ENCODE measurements around the gene PLPP3. TPM values are rescaled to one million over a fixed set of nuclear protein-coding genes. Genes with fewer than 3 reads are reported as not detected.

The PLPP3 gene
- total RNA-seq, 4 donors from 2014 or later, result 33.6 to 113 (median 67.1) TPM

GRCh38 chr1:56532350-56532683 is 47.0 kb downstream of the PLPP3 start:
- DNase-seq (ENCODE audit: low spot score in 2 of 2), result no peak
- WGBS, 2 donors, result 39 to 59% methylated on average over 1 of the region's 1 CpG
- H3K4me3 ChIP-seq (ENCODE audit: low read depth, poor library complexity, severe bottlenecking), result no peak overlapping the region
- TF ChIP-seq CTCF (IDR thresholded peaks at IDR 0.05) (no peak), POLR2A (IDR thresholded peaks at IDR 0.05) (no peak)
- intact Hi-C loops (cut with DNase I; ENCODE audit: low total_unique reads), result no loop called here

GRCh38 chr1:56531624-56532349 is 47.6 kb downstream of the PLPP3 start:
- intact Hi-C loops (cut with DNase I; ENCODE audit: low total_unique reads), result no loop called here
- WGBS, 2 donors, result 77 to 81% methylated on average over 6 of the region's 6 CpGs
- DNase-seq (ENCODE audit: low spot score in 2 of 2), result no peak
- H3K4me3 ChIP-seq (ENCODE audit: low read depth, poor library complexity, severe bottlenecking), result no peak overlapping the region
- TF ChIP-seq POLR2A (IDR thresholded peaks at IDR 0.05), result no peak
- TF ChIP-seq CTCF (IDR thresholded peaks at IDR 0.05), result no peak

- no peak for DNase-seq (ENCODE audit: low spot score in 2 of 2)
- intact Hi-C loops (cut with DNase I; ENCODE audit: low total_unique reads), result no loop called here
- no peak overlapping the region for H3K4me3 ChIP-seq (ENCODE audit: low read depth, poor library complexity, severe bottlenecking)
- no peak for TF ChIP-seq POLR2A (IDR thresholded peaks at IDR 0.05)
- TF ChIP-seq CTCF (IDR thresholded peaks at IDR 0.05), result no peak
These were observed 49.6 kb downstream of the PLPP3 start for GRCh38 chr1:56529801-56530200.

GRCh38 chr1:56527548-56528302 is 51.6 kb downstream of the PLPP3 start:
- intact Hi-C loops (cut with DNase I; ENCODE audit: low total_unique reads), result no loop called here
- no peak for DNase-seq (ENCODE audit: low spot score in 2 of 2)
- WGBS, 2 donors, result 71 to 75% methylated on average over 8 of the region's 8 CpGs
- no peak overlapping the region for H3K4me3 ChIP-seq (ENCODE audit: low read depth, poor library complexity, severe bottlenecking)
- TF ChIP-seq CTCF (IDR thresholded peaks at IDR 0.05) (no peak), POLR2A (IDR thresholded peaks at IDR 0.05) (no peak)

GRCh38 chr1:56526571-56527174 is 52.7 kb downstream of the PLPP3 start:
- no peak overlapping the region for H3K4me3 ChIP-seq (ENCODE audit: low read depth, poor library complexity, severe bottlenecking)
- intact Hi-C loops (cut with DNase I; ENCODE audit: low total_unique reads), result no loop called here
- TF ChIP-seq CTCF (IDR thresholded peaks at IDR 0.05) (no peak), POLR2A (IDR thresholded peaks at IDR 0.05) (no peak)
- WGBS, 2 donors, result 39 to 43% methylated on average over 5 of the region's 5 CpGs
- no peak for DNase-seq (ENCODE audit: low spot score in 2 of 2)

Data from lower leg skin (tissue), 4 donors.